ENCODE data around the gene RBM4. TPM values are rescaled to one million over a fixed set of nuclear protein-coding genes. Genes with fewer than 3 reads are reported as not detected.

The RBM4 gene
- total and polyA plus RNA-seq, 8 donors, result 100 to 246 (median 221) TPM

GRCh38 chr11:66649903-66650302 is 11.4 kb downstream of the RBM4 start:
- Histone ChIP-seq H3K36me3 (peaks cover 0 to 88% of the 10 kb centered on the region in 2 donors), H3K4me1 (peaks cover 0 to 24% of the 10 kb centered on the region in 2 donors), H3K27me3 (no peaks in the 10 kb centered on the region), H3K4me3 (no peak overlapping the region), H3K27ac (no peak overlapping the region), H3K9me3 (no peaks in the 10 kb centered on the region)
- ATAC-seq (no peak), DNase-seq (no peak)
- intact Hi-C loops (cut with DNase I), result no loop called here
- no peak for TF ChIP-seq CTCF (IDR thresholded peaks at IDR 0.05)

DNA sequence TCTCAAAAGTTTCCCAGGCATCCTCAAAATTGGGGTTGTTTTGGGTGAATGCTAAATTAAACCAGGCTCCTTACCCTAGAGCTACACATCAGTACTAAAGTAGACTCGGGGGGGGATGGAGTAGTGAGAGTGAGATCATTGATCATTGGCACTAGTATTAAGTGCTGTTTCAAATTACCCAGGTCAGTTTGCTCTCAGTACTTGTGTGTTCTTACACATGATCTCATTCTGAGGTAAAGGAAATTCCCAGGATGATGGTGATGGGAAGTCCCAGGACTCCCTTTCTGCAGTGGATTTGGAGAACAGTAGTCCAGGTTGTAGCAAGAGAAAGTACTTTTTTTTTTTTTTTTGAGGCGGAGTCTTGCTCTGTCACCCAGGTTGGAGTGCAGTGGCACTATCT is 12.5 kb downstream of the RBM4 start:
- ATAC-seq, result no peak
- intact Hi-C loops (cut with DNase I), result no loop called here
- H3K27me3 ChIP-seq, result no peaks in the 10 kb centered on the region
- H3K4me3 ChIP-seq, result no peak overlapping the region
- no peak for DNase-seq
- no peak overlapping the region for H3K27ac ChIP-seq
- no peaks in the 10 kb centered on the region for H3K9me3 ChIP-seq
- no peak for TF ChIP-seq CTCF (IDR thresholded peaks at IDR 0.05)
- peaks cover 0 to 12% of the 10 kb centered on the region in 2 donors for H3K4me1 ChIP-seq
- H3K36me3 ChIP-seq, result peaks cover 0 to 88% of the 10 kb centered on the region in 2 donors

GRCh38 chr11:66652651-66653050 is 14.1 kb downstream of the RBM4 start:
- H3K9me3 ChIP-seq, result no peaks in the 10 kb centered on the region
- ATAC-seq (no peak), DNase-seq (no peak)
- intact Hi-C loops (cut with DNase I), result no loop called here
- H3K27me3 ChIP-seq, result no peaks in the 10 kb centered on the region
- H3K4me1 ChIP-seq, result no peaks in the 10 kb centered on the region
- H3K36me3 ChIP-seq, result peaks cover 0 to 85% of the 10 kb centered on the region in 2 donors
- H3K4me3 ChIP-seq, result no peak overlapping the region
- no peak for TF ChIP-seq CTCF (IDR thresholded peaks at IDR 0.05)
- H3K27ac ChIP-seq, result no peak overlapping the region

DNA sequence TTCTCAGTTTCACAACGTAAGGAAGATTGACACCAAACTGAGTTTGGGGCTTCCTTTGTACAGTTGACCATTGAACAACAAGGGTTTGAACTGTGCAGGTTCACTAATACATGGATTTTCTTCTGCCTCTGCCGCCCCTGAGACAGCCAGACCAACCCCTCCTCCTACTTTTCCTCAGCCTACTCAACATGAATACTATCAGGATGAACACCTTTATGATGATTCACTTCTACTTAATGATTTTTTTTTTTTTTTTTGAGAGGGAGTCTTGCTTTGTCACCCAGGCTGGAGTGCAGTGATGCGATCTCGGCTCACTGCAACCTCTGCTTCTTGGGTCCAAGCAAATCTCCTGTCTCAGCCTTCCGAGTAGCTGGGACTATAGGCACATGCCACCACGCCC is 14.6 kb downstream of the RBM4 start:
- Histone ChIP-seq H3K4me1 (no peaks in the 10 kb centered on the region), H3K27ac (no peak overlapping the region), H3K9me3 (no peaks in the 10 kb centered on the region), H3K36me3 (peaks cover 0 to 85% of the 10 kb centered on the region in 2 donors), H3K4me3 (no peak overlapping the region), H3K27me3 (no peaks in the 10 kb centered on the region)
- TF ChIP-seq CTCF (IDR thresholded peaks at IDR 0.05), result no peak
- intact Hi-C loops (cut with DNase I), result no loop called here
- no peak for ATAC-seq
- DNase-seq, result no peak

DNA sequence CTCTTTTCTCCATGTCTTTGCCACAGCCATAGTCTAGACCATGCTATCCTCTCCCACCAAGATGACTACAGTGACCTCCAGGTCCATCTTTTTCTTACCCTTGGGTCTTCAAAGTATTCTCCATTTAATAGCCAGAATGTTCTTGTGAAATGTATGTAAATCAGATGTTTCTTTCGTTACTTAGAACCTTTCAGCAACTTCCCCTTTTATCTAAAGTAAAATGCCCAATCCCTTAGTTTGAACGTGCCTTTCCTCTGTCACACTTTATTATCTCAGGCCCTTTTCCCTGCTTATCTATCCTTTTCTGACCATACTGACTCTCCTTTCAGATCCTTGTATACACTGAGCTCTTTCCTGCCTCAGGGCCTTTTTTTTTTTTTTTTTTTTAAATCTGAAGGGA is 21.3 kb downstream of the RBM4 start:
- no peak for ATAC-seq
- Histone ChIP-seq H3K27ac (peak overlapping the region in 1 of 2 donors; percentile 23), H3K9me3 (no peaks in the 10 kb centered on the region), H3K36me3 (peaks cover 0 to 79% of the 10 kb centered on the region in 2 donors), H3K4me1 (peaks cover 0 to 4% of the 10 kb centered on the region in 2 donors), H3K4me3 (no peak overlapping the region), H3K27me3 (no peaks in the 10 kb centered on the region)
- intact Hi-C loops (cut with DNase I), result no loop called here
- no peak for TF ChIP-seq CTCF (IDR thresholded peaks at IDR 0.05)
- no peak for DNase-seq
